GM21515 (cell line): ENCODE data around the gene JPH4.

Source experiments
- ATAC-seq: cut with Tn5 transposase; IDR thresholded peaks from one replicate; pipeline ENCODE4 v1.9.1; 2021; ENCODE audit not compliant: unreplicated experiment

JPH4 gene

DNA sequence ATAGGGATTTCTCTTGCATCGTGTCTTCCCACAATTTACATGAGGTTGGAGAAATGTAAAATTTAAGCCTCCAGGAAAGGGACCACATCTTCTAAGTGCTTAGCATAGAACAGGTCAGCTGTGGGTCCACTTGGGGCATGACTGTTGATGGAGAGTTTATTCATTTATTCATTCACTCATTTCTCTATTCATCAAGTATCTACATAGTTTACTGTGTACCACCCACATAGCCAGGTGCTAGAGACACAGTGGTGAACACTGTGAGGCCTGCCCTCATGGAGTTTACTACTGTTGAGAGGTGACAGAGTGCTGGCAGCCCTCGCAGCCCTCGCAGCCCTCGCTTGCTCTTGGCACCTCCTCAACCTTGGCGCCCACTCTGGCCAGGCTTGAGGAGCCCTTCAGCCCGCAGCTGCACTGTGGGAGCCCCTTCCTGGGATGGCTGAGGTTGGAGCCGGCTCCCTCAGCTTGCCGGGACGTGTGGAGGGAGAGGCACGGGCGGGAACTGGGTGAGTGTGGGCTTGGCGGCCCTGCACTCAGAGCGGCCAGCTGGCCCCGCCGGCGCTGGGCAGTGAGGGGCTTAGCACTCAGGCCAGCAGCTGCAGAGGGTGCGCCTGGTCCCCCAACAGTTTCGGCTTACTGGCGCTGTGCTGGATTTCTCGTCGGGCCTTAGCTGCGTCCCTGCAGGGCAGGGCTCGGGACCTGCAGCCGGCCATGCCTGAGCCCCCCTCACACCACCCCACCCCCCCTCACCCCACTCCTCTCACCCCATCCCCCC lies 1.7 kb upstream of the JPH4 start:
- ATAC-seq, result no peak

DNA sequence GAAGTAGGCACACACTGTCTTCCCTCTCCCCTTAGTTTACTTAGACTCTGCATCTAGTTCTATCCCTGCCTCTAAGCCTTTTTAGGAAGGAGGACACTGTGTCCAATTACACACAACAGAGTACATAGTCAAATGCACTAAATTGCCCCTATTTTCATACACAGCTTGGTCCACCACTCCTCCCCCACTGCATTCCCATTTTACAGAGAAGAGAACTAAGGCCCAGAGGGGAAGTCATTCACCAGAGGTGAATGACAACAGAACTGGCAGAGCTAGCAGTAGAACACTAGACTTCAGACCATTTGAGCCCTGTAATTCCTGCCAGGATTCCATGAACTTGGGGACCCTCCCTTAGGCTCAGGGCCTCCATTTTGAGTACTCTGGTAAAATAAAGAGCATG lies 1.1 kb upstream of the JPH4 start:
- no peak for ATAC-seq

GRCh38 chr14:23579311-23579630 lies 681 bp upstream of the JPH4 start:
- ATAC-seq, result no peak

- no peak for ATAC-seq
Measured at GRCh38 chr14:23577710-23578392, 739 bp downstream of the JPH4 start.

DNA sequence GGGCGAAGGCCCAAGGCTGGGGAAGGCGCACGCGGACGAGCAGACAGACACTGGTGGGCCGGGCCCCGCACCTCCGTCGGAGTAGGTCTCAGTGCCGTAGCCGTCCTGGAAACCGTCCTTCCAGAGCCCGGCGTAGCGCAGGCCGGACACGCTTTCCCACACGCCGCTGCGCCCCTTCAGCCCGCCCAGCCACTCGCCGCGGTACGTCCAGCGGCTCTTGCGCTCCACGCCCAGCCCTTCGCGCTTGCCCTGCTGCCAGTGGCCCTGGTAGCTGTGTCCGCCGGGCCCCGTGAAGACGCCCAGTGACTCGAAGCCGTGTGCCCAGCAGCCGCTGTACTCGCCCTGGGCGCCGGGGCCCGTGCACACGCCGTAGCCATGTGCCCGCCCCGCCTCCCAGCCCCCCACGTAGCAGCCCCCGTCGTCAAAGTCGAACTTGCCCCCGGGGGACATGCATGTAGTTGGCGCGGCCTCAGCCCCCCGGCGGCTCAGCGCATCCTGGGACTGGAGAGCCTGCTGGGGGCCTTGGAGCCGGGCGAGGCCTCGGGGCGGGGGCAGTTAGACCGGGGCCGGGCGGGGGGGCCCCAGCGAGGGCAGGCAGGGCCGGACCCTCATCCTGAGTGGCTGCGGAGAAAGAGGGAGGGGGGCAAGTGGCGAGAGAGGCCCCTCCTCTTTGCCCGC lies 1.4 kb downstream of the JPH4 start:
- no peak for ATAC-seq

DNA sequence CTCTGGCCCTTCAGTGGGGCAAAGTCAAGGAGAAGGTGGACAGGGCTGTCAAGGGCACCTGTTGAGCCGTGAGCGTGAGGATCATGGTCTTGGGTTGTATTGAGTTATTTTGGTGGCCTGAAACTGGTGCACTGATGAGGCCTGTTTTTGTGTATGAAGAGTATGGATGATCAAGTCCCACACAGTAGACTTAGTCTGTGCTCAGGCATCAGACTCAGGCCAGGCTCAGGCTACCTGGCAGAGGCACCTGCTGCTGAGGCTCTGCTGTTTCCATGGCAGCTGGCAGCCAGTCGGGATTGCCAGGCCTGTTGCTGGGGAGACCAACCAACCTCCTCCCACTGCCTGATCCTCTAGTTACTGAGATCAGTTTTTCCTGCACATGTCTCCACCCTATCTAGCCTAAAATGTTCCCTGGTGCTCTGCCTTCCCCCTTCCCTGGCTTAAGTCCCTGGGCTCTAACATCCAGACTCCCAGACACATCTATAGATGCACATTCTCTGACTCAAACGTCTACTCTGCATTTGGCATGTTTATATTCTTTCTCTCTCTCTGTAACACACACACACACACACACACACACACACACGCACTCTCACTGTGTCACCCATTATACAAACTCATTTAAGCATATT lies 5.1 kb downstream of the JPH4 start:
- ATAC-seq, result no peak

GRCh38 chr14:23572836-23573235 lies 5.8 kb downstream of the JPH4 start:
- no peak for ATAC-seq

DNA sequence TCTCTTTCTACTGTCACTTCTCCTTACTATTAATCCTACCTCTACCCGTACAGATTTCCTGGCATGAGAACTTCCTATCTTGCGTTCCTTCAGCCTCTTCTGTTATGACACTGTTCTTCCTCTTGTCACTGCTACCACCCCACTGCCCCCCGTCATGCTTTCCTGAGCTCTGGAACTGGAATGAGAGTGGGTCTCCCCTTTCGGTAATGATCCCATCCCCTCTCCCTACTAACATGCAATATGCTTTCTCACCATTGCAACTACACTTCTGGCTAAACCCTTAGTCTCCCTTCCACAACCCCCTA lies 6.1 kb downstream of the JPH4 start:
- ATAC-seq, result no peak

DNA sequence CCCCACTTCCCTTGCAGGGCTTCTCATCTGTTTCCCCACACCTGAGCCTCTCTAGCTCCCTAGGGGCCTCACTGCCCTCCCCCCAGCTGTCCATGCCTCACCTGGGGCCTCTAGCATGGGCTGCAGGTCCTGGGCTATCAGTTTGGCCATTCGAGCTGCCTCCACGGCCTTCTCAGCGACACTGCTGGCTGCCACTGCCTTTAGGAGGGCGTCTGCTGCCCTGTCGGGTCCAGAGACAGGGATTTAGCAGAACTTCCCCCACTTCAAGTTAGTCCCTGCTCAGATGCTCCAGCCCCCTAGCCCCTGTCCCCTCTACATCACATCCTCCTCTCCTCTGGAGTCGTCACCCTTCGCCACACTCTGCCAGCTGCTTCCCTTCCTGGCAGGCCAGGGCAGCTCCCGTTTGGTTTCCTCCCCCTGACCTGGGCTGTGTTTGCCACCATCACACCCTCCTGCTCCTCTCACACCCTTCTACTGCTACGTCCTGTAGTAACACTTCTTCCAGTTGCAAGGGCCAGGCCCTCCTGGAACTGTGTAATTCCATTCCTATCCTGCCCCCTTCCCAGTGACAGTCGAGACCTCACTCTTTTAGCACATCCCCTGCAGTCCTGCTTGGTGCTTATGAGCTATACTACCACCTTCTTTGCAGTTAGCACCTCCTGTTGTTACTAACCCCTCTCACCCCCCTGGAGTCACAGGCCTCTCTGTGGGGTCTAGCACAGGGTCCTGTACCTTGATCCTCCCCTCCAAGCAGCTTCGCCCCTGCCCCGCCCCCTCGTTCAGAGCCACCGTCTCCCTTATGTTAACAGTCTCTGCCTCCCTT lies 6.7 kb downstream of the JPH4 start:
- no peak for ATAC-seq

- ATAC-seq, result no peak
Measured at GRCh38 chr14:23570806-23571483, 7.6 kb downstream of the JPH4 start.

GRCh38 chr14:23569443-23570151 lies 9.0 kb downstream of the JPH4 start:
- no peak for ATAC-seq

DNA sequence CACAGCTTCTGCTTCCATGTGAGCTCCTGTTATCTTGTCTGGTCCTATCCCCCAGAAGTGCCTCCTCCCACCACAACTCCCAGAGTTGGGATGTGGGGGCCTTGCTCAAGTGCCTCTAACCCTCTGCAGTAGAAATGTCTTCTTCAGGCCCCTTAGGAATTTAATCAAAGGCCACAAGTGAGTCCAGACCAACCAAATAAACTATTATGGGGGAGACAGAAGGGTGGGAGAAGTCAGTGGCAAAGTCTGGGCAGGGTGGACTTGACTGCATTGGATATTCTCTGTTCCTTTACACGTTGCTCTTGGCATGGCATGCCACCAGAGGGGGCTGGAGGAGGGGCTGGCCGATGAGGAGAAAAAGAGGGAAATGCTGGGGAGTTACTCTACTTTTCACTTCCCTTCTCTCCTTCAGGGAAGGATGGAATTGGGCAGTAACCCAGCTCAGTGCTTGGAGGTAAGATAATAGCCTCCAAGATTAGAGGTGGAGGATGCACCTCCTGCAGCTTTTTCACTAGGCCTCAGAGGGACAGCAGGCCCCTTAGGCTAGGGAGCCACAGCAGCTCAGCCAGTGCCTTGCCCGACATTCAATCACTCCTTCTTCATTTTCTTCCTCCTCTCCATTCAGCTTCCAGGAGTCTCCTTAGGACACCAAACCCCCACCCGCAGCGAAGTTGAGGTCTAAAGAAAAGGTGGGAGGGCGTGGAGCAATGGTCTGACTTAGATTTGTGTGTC lies 9.8 kb downstream of the JPH4 start:
- ATAC-seq, result no peak

DNA sequence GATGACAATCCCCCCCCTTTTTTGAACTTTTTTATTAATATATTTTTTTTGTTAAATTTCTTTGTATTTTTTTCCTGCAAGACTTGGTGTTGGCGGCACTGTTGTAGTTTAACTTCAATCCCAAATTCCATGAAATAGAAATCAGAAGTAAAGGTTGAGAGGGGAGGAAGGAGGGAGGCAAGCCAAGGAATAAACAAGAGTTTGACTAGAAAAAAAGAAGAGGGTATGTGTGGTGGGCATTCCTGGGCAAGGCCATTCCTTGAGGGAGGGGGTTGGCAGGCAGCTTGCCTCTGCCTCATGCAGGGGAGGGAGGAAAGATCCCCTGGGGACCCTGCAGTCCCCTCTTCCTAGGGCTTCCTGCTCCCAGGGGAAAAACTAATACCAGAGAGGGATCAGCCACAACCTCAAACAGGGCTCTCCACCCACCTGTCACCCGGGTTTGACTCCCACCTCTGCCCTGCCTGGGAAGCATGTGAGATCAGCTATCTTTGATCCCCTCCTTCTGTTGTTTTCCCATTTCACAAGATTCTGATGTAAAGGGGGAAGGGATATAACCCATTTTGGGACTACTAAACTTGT lies 10.5 kb downstream of the JPH4 start:
- ATAC-seq, result no peak

DNA sequence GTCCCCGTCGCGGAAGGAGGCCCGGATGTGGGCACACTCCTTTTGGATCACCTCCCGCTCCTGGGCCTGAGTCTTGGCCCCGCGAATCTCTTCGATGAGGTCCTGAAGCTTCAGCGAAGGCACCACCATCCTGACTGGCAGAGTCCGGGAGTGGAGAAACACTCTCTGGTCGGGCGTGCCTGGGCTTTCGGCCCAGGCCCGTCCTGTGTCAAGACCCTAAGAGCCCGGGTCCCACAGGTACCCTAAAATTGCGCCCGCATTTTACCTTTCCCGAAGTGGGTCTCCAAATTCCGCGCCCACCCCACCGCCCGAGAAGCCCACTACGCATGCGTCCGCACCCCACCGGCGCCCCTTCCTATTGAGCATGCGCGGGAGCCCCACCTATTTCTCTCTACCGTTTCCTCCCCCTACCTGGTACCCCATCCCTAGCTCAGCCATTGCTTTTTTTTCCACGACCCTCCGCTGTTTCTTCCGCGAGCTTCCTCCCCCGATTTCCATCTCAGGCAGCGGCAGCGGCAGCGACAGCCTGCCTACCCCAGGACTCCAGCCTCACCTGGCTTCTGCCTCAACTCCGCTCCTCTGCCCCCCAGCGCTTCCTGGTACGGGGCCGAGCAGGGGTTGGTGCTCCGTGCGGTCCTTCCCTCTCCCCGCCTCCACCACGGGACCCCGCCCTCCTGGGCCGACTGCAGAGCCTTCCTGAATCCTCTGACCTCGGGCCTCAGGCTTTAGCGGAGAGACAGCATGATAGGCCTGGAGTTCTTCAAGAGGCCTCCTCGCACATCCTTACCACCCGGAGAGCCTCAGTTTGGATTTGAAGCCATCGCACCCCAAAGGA lies 11.2 kb downstream of the JPH4 start, which contains the start of gene AP1G2:
AP1G2 (minus strand) TSS at position 606 of the 835 bp plus-strand sequence; CDS start at position 129, 477 bp downstream.
- ATAC-seq, result peak; percentile 83

GRCh38 chr14:23566778-23567185 lies 11.8 kb downstream of the JPH4 start:
- no peak for ATAC-seq

- ATAC-seq, result no peak
Measured at GRCh38 chr14:23566112-23566777, 12.3 kb downstream of the JPH4 start.

GRCh38 chr14:23565626-23566025 lies 13.0 kb downstream of the JPH4 start:
- ATAC-seq, result no peak
